GM13976 (cell line): ENCODE measurements around the gene MAP3K4.

Source experiments
- DNase-seq: peaks from one replicate; pipeline ENCODE4 v3.0.0; 2012; ENCODE audit warnings: low spot score
- CTCF ChIP-seq: IDR thresholded peaks from 2 replicates; pipeline ENCODE4 v1.5.1; 2012; ENCODE audit warnings: borderline replicate concordance, mild to moderate bottlenecking; ENCODE audit not compliant: insufficient read depth; ENCODE audit errors: extremely low read depth, missing control alignments, control extremely low read depth
- in situ Hi-C: fragments of 300-500 bp; cut with MboI; formaldehyde crosslinking; loops from one replicate; pipeline ENCODE4 v1.12.0; 2022; ENCODE audit warnings: low sequenced_read_pairs, mixed read lengths, inconsistent platforms; ENCODE audit not compliant: unreplicated experiment

The MAP3K4 gene

GRCh38 chr6:161125591-161125990 is 134.0 kb downstream of the MAP3K4 start:
- no peak for DNase-seq
- TF ChIP-seq CTCF = no peak
- in situ Hi-C loops = no loop called here

- no peak for TF ChIP-seq CTCF
- no peak for DNase-seq
- in situ Hi-C loops = no loop called here
Observed at GRCh38 chr6:161127071-161127740, 135.6 kb downstream of the MAP3K4 start.

DNA sequence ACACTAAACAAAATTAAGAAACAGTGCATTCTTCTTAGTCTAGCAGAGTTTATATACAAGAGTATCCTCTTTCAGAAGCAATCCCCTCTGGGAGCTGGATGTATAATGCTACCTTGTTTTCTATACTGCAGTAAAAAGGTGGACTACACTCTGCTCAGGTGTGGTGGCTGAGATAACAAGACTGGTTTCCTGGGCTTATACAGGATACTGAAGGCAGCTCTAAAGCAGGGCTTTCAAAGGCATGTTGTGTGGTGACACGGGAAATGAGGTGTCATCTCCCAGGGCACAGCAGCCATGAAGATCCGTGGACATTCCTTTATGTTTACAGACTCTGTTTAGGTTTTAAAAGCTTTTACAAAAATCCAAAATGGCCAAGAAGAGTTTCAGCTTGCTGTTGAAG is 136.7 kb downstream of the MAP3K4 start:
- TF ChIP-seq CTCF = no peak
- in situ Hi-C loops = no loop called here
- no peak for DNase-seq

DNA sequence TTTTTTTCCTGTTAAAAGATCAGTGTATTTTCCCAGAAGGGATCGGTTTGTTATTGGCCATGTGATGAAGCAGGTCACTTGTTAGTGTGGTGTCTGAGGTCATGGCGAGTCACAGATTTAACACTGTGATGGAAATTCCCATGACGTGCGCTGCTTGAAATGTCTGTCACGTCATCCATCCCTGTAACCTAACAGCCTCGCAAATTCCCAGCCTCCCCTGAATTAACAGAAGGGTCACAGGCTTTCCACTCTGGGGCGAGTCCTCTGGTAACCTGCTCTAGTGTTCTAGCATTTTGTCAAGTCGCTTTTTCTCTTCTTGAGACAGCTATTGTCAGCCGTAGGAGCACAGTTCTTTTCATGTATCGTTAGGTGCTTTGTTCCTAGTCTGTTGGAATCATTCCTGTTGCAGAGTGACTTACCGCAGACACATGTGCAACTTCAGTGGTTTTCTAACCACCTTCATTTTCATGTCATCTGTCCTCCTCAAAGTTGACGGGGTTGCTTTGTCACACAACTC is 137.2 kb downstream of the MAP3K4 start:
- no peak for DNase-seq
- TF ChIP-seq CTCF = no peak
- in situ Hi-C loops = no loop called here

- no peak for TF ChIP-seq CTCF
- DNase-seq = no peak
- in situ Hi-C loops = no loop called here
Observed at GRCh38 chr6:161130541-161130940, 139.0 kb downstream of the MAP3K4 start.

DNA sequence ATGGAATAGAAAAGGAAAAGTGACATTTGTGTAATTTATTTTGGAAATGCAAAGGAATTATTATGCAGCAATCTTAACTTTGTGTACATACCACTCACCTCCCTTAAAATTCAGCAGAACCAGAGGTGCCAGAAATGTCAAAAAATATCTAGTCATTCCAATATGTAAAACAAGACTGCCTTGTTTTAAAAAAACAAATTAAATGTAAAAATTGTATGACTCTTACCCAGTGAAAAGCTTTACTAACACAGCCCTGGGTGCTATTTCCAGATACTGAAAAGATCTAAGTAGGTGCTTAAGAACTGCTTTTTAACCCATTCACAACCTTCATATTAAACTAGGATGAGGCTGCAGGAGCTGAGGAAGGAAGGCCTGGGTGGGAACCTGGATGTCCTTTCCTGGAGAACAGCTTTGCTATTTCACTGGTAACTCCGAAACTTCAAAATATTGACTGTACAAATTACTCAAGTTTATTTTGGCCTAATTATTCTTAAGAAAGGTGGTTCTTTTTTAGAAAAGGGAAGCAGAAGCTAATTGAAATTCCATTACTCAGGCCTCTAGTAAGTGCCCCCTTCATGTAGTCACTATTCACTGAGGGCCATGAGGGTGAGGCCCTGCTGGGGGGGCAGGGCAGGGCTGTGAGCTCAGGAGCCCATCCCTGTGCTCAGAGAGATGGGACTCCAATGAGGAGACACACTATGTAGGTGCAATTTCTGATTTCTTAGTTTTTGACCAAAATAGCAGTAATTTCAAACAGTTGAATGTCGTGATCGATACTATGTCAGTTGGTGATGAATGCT is 139.6 kb downstream of the MAP3K4 start:
- in situ Hi-C loops = no loop called here
- no peak for DNase-seq
- TF ChIP-seq CTCF = no peak
